A549 (cell line): Measurements from ENCODE around the gene MMP19.

ENCODE experiments used
- BHLHE40 ChIP-seq: IDR thresholded peaks from 2 replicates; pipeline ENCODE4 v1.6.1; 2012; ENCODE audit warnings: low read depth, low read length, inconsistent platforms
- HEYL ChIP-seq: fragments of 250-450 bp; sonication (Bioruptor Pico); IDR thresholded peaks from 2 replicates; pipeline ENCODE4 v1.8.0; 2021; ENCODE audit warnings: mild to moderate bottlenecking, moderate library complexity
- RAD21 ChIP-seq, 2 experiments: fragments of >200 bp in 1 of 2; sonication (Bioruptor Twin) in 1 of 2; formaldehyde crosslinking in 1 of 2; IDR thresholded peaks in 1 of 2; conservative IDR thresholded peaks in 1 of 2; 2 replicates in 1 of 2; 3 replicates in 1 of 2; pipeline ENCODE4 v1.6.1; 2012 to 2018; ENCODE audit warnings: inconsistent platforms in 1 of 2

- TF ChIP-seq BHLHE40 (no peak), RAD21 (conservative IDR thresholded peaks at IDR 0.05 in 1 of 2, IDR thresholded peaks at IDR 0.05 in 1 of 2) (no peak), HEYL (CRISPR knock-in tag) (no peak)
Observed at GRCh38 chr12:55789893-55790292, 52.8 kb downstream of the MMP19 start.
